OCI-LY3 (cell line): ENCODE data around the gene KCTD15.

ENCODE experiments used
- H2AFZ ChIP-seq: fragments of 200-600, 300-600 bp; shearing (Covaris generic); 2 replicates; pipeline ENCODE4 v1.6.0; 2014; ENCODE audit warnings: antibody characterized with exemption, low read depth, low read length
- H3K27ac ChIP-seq: fragments of 200-600, 300-600 bp; sonication (generic); 2 replicates; pipeline ENCODE4 v1.5.1; 2014; ENCODE audit warnings: mild to moderate bottlenecking, low read length, moderate library complexity, mixed read lengths
- H3K27me3 ChIP-seq: fragments of 200-600, 300-600 bp; sonication (generic); 2 replicates; pipeline ENCODE4 v1.6.1; 2014; ENCODE audit warnings: low read depth, low read length, mixed read lengths
- H3K36me3 ChIP-seq: fragments of 200-600, 300-600 bp; sonication (generic); replicated peaks from 2 replicates; pipeline ENCODE3; 2014; ENCODE audit warnings: low read depth, low read length, mixed read lengths
- H3K4me1 ChIP-seq: fragments of 300-600, 200-600 bp; sonication (generic); 2 replicates; pipeline ENCODE4 v1.6.1; 2014; ENCODE audit warnings: low read length, mixed read lengths
- H3K4me2 ChIP-seq: fragments of 200-600, 300-600 bp; sonication (generic); 2 replicates; pipeline ENCODE4 v1.6.1; 2014; ENCODE audit warnings: low read length, mixed read lengths
- H3K4me3 ChIP-seq: fragments of 300-600, 200-600 bp; sonication (generic); 2 replicates; pipeline ENCODE4 v1.5.1; 2014; ENCODE audit warnings: antibody characterized with exemption, mild to moderate bottlenecking, low read length, moderate library complexity
- H3K79me2 ChIP-seq: fragments of 300-600, 200-600 bp; shearing (Covaris generic); 2 replicates; pipeline ENCODE4 v1.6.1; 2014; ENCODE audit warnings: mild to moderate bottlenecking, low read length, mixed read lengths
- H3K9ac ChIP-seq: fragments of 300-600, 200-600 bp; shearing (Covaris generic); 2 replicates; pipeline ENCODE4 v1.6.0; 2014; ENCODE audit warnings: mild to moderate bottlenecking, low read length, moderate library complexity
- H3K9me3 ChIP-seq: fragments of 200-600, 300-600 bp; shearing (Covaris generic); 2 replicates; pipeline ENCODE4 v1.6.1; 2014; ENCODE audit warnings: low read length, mixed read lengths; ENCODE audit not compliant: insufficient read depth
- H4K20me1 ChIP-seq: fragments of 200-600, 300-600 bp; sonication (generic); 2 replicates; pipeline ENCODE4 v1.6.1; 2016; ENCODE audit warnings: low read length, mixed read lengths; ENCODE audit not compliant: insufficient read depth
- CTCF ChIP-seq: fragments of 200-600, 300-600 bp; sonication (generic); IDR thresholded peaks from 2 replicates; pipeline ENCODE4 v1.5.1; 2014; ENCODE audit warnings: antibody characterized with exemption, low read length, low read depth
- EZH2phosphoT487 ChIP-seq: fragments of 200-600 bp; shearing (Covaris generic); IDR thresholded peaks from 2 replicates; pipeline ENCODE4 v1.6.1; 2018; ENCODE audit warnings: antibody characterized with exemption, mixed run types, low read depth

The KCTD15 gene

GRCh38 chr19:33819506-33819879 is 22.8 kb downstream of the KCTD15 start:
- Histone ChIP-seq H2AFZ (peak overlapping the region; percentile 83), H3K9me3 (no peaks in the 10 kb centered on the region), H3K4me1 (peaks cover 12% of the 10 kb centered on the region), H3K9ac (peak overlapping the region; percentile 50; the same call in 1 of the 2 replicates), H4K20me1 (no peaks in the 10 kb centered on the region), H3K4me3 (peak overlapping the region; percentile 89), H3K27ac (no peak overlapping the region), H3K4me2 (peak overlapping the region; percentile 93), H3K79me2 (no peaks in the 10 kb centered on the region), H3K27me3 (peaks cover 12% of the 10 kb centered on the region; the same call in 1 of the 2 replicates), H3K36me3 (no peaks in the 10 kb centered on the region)
- TF ChIP-seq CTCF (no peak), EZH2phosphoT487 (no peak)

GRCh38 chr19:33819880-33820781 is 23.5 kb downstream of the KCTD15 start:
- TF ChIP-seq CTCF (no peak), EZH2phosphoT487 (no peak)
- no peaks in the 10 kb centered on the region for H3K79me2 ChIP-seq
- no peak overlapping the region for H3K27ac ChIP-seq
- peak overlapping the region; percentile 93 for H3K4me2 ChIP-seq
- H4K20me1 ChIP-seq: no peaks in the 10 kb centered on the region
- peak overlapping the region; percentile 89 for H3K4me3 ChIP-seq
- peak overlapping the region; percentile 83 for H2AFZ ChIP-seq
- peaks cover 12% of the 10 kb centered on the region for H3K4me1 ChIP-seq
- no peaks in the 10 kb centered on the region for H3K9me3 ChIP-seq
- H3K27me3 ChIP-seq: peaks cover 12% of the 10 kb centered on the region; the same call in 1 of the 2 replicates
- H3K9ac ChIP-seq: peak overlapping the region; percentile 50
- H3K36me3 ChIP-seq: no peaks in the 10 kb centered on the region

GRCh38 chr19:33821871-33822270 is 25.2 kb downstream of the KCTD15 start:
- TF ChIP-seq CTCF: no peak
- TF ChIP-seq EZH2phosphoT487: no peak
- H3K36me3 ChIP-seq: no peaks in the 10 kb centered on the region
- no peaks in the 10 kb centered on the region for H3K79me2 ChIP-seq
- no peak overlapping the region for H3K4me3 ChIP-seq
- H3K4me2 ChIP-seq: no peak overlapping the region
- peaks cover 12% of the 10 kb centered on the region; the same call in 1 of the 2 replicates for H3K27me3 ChIP-seq
- H3K27ac ChIP-seq: no peak overlapping the region
- no peaks in the 10 kb centered on the region for H3K9me3 ChIP-seq
- no peaks in the 10 kb centered on the region for H4K20me1 ChIP-seq
- H2AFZ ChIP-seq: no peak overlapping the region
- no peak overlapping the region for H3K9ac ChIP-seq
- H3K4me1 ChIP-seq: peaks cover 9% of the 10 kb centered on the region

GRCh38 chr19:33823341-33823740 is 26.7 kb downstream of the KCTD15 start:
- peaks cover 6% of the 10 kb centered on the region for H3K4me1 ChIP-seq
- no peaks in the 10 kb centered on the region for H4K20me1 ChIP-seq
- TF ChIP-seq EZH2phosphoT487: no peak
- TF ChIP-seq CTCF: no peak
- no peaks in the 10 kb centered on the region for H3K9me3 ChIP-seq
- H3K27me3 ChIP-seq: peaks cover 12% of the 10 kb centered on the region; the same call in 1 of the 2 replicates
- H2AFZ ChIP-seq: no peak overlapping the region
- H3K79me2 ChIP-seq: no peaks in the 10 kb centered on the region
- H3K4me3 ChIP-seq: no peak overlapping the region
- no peak overlapping the region for H3K27ac ChIP-seq
- no peak overlapping the region for H3K9ac ChIP-seq
- H3K36me3 ChIP-seq: no peaks in the 10 kb centered on the region
- H3K4me2 ChIP-seq: no peak overlapping the region
